ENCODE results near the gene BCL2A1.
"Not testable (repeated sequence)": the region's sequence is repeated elsewhere in the genome, so short reads cannot be mapped to it uniquely, and the experiment has no call there.

The BCL2A1 gene

GRCh38 chr15:79923079-79923514 is 47.9 kb downstream of the BCL2A1 start:
- DNase-seq (ENCODE audit: low read depth): peak; percentile 56
- peak overlapping the region; percentile 92 for H3K4me3 ChIP-seq (ENCODE audit: low read depth, low read length)
- no peak for TF ChIP-seq CTCF (conservative IDR thresholded peaks at IDR 0.05; ENCODE audit: low read depth, low read length)

GRCh38 chr15:79922512-79923078 is 48.4 kb downstream of the BCL2A1 start:
- H3K4me3 ChIP-seq (ENCODE audit: low read depth, low read length): peak overlapping the region; percentile 92
- no peak for TF ChIP-seq CTCF (conservative IDR thresholded peaks at IDR 0.05; ENCODE audit: low read depth, low read length)
- DNase-seq (ENCODE audit: low read depth): peak; percentile 16

- no peak for DNase-seq (ENCODE audit: low read depth)
These were observed 51.1 kb downstream of the BCL2A1 start for GRCh38 chr15:79919749-79920511.

GRCh38 chr15:79919090-79919748 is 51.8 kb downstream of the BCL2A1 start:
- DNase-seq (ENCODE audit: low read depth): no peak
- no peak for TF ChIP-seq CTCF (conservative IDR thresholded peaks at IDR 0.05; ENCODE audit: low read depth, low read length)
- H3K4me3 ChIP-seq (ENCODE audit: low read depth, low read length): no peak overlapping the region

More at GRCh38 chr15:79919749-79920511, 51.1 kb downstream of the BCL2A1 start:
- TF ChIP-seq CTCF (conservative IDR thresholded peaks at IDR 0.05; ENCODE audit: low read depth, low read length): no peak
- no peak overlapping the region for H3K4me3 ChIP-seq (ENCODE audit: low read depth, low read length)

- TF ChIP-seq CTCF (conservative IDR thresholded peaks at IDR 0.05; ENCODE audit: low read depth, low read length): no peak
- DNase-seq (ENCODE audit: low read depth): no peak
- no peak overlapping the region for H3K4me3 ChIP-seq (ENCODE audit: low read depth, low read length)
These were observed 52.7 kb downstream of the BCL2A1 start for GRCh38 chr15:79918278-79918677.

- H3K4me3 ChIP-seq (ENCODE audit: low read depth, low read length): no peak overlapping the region
- no peak for DNase-seq (ENCODE audit: low read depth)
- no peak for TF ChIP-seq CTCF (conservative IDR thresholded peaks at IDR 0.05; ENCODE audit: low read depth, low read length)
These were observed 54.4 kb downstream of the BCL2A1 start for GRCh38 chr15:79916502-79917132.

GRCh38 chr15:79915776-79916501 is 55.1 kb downstream of the BCL2A1 start:
- not testable (repeated sequence) for DNase-seq (ENCODE audit: low read depth); H3K4me3 ChIP-seq (ENCODE audit: low read depth, low read length)
